Stimulated activated CD4-positive, alpha-beta T cell treated with anti-CD3 and anti-CD28 coated beads, Interleukin-4, amount 100 ng/mL, for 24 hours (primary cell): ENCODE measurements around the gene TBX5.

ENCODE experiments used
- DNase-seq: peaks from one replicate; pipeline ENCODE4 v3.0.0-alpha.2; 2020

Gene TBX5

GRCh38 chr12:114404083-114404925 lies 1.6 kb downstream of the TBX5 start:
- no peak for DNase-seq

- no peak for DNase-seq
Observed at GRCh38 chr12:114403690-114404066, 2.3 kb downstream of the TBX5 start.

- DNase-seq: no peak
Observed at GRCh38 chr12:114403011-114403689, 2.8 kb downstream of the TBX5 start.

- no peak for DNase-seq
Observed at GRCh38 chr12:114402084-114402717, 3.7 kb downstream of the TBX5 start.

- DNase-seq: no peak
Observed at GRCh38 chr12:114401328-114402083, 4.4 kb downstream of the TBX5 start.

- no peak for DNase-seq
Observed at GRCh38 chr12:114400925-114401324, 5.0 kb downstream of the TBX5 start.

- no peak for DNase-seq
Observed at GRCh38 chr12:114400361-114400811, 5.6 kb downstream of the TBX5 start.

- no peak for DNase-seq
Observed at GRCh38 chr12:114399664-114400211, 6.2 kb downstream of the TBX5 start.

GRCh38 chr12:114397978-114398881 lies 7.7 kb downstream of the TBX5 start:
- DNase-seq: no peak

- no peak for DNase-seq
Observed at GRCh38 chr12:114396869-114397719, 8.8 kb downstream of the TBX5 start.

GRCh38 chr12:114396153-114396868 lies 9.6 kb downstream of the TBX5 start:
- DNase-seq: no peak

- DNase-seq: no peak
Observed at GRCh38 chr12:114395755-114396152, 10.2 kb downstream of the TBX5 start.

- no peak for DNase-seq
Observed at GRCh38 chr12:114395233-114395632, 10.7 kb downstream of the TBX5 start.

- no peak for DNase-seq
Observed at GRCh38 chr12:114393569-114393968, 12.4 kb downstream of the TBX5 start.

- no peak for DNase-seq
Observed at GRCh38 chr12:114392909-114393308, 13.0 kb downstream of the TBX5 start.

GRCh38 chr12:114391088-114391487 lies 14.9 kb downstream of the TBX5 start:
- no peak for DNase-seq

GRCh38 chr12:114384739-114385138 lies 21.2 kb downstream of the TBX5 start:
- DNase-seq: no peak

GRCh38 chr12:114381177-114381576 lies 24.8 kb downstream of the TBX5 start:
- no peak for DNase-seq

GRCh38 chr12:114371733-114372132 lies 34.2 kb downstream of the TBX5 start:
- DNase-seq: no peak

GRCh38 chr12:114371250-114371649 lies 34.7 kb downstream of the TBX5 start:
- DNase-seq: no peak
